GM21423 (cell line): ENCODE results near the gene ODC1.
"Not testable (repeated sequence)": the region's sequence is repeated elsewhere in the genome, so short reads cannot be mapped to it uniquely, and the experiment has no call there.

ENCODE experiments used
- ATAC-seq: cut with Tn5 transposase; IDR thresholded peaks from one replicate; pipeline ENCODE4 v1.9.1; 2021; ENCODE audit warnings: mild to moderate bottlenecking, moderate library complexity; ENCODE audit not compliant: unreplicated experiment

The ODC1 gene

DNA sequence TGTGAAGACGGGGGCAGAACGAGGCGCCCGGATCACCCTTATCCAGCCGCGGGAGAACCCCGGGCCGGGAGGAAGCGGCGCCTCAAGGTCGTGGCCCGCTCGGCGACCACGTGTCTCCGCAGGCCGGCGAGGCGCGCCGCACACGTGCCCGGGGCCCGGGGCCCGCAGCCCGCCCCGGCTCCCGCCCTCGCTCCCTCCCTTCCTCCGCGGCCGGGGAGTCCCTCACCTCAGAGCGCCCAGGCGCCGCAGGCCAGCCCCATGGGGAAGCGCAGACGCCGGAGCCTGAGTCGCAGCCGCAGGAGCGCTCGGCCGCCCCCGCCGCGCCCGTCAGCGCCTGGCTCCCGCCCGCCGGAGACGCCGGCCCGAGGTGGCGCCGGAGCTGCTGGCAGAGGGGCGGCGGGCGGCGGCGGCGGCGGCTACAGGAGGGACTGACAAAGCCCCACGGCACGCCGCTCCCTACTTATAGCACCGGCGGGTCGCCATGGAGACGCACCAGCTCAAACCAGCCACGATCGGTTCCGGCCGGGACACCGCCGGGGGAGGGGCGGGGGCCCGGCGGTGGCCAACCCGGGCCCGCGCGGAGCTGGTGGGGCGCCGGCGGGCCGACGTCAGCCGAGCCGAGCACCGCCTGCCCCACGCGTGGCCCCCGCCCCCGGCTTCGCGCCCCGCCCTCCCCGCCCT, at the start of gene ODC1:
Gene ODC1, minus strand, starts transcription at position 433 of the 681 bp plus-strand sequence. CDS start 3,295 bp downstream, outside the sequence.
- ATAC-seq, result peak; percentile 66

- ATAC-seq, result no peak
These were observed 49.7 kb upstream of the ODC1 start for GRCh38 chr2:10497797-10498251.

- ATAC-seq, result no peak
These were observed 47.8 kb upstream of the ODC1 start for GRCh38 chr2:10495988-10496313.

- ATAC-seq, result no peak
These were observed 47.3 kb upstream of the ODC1 start for GRCh38 chr2:10495311-10495987.

DNA sequence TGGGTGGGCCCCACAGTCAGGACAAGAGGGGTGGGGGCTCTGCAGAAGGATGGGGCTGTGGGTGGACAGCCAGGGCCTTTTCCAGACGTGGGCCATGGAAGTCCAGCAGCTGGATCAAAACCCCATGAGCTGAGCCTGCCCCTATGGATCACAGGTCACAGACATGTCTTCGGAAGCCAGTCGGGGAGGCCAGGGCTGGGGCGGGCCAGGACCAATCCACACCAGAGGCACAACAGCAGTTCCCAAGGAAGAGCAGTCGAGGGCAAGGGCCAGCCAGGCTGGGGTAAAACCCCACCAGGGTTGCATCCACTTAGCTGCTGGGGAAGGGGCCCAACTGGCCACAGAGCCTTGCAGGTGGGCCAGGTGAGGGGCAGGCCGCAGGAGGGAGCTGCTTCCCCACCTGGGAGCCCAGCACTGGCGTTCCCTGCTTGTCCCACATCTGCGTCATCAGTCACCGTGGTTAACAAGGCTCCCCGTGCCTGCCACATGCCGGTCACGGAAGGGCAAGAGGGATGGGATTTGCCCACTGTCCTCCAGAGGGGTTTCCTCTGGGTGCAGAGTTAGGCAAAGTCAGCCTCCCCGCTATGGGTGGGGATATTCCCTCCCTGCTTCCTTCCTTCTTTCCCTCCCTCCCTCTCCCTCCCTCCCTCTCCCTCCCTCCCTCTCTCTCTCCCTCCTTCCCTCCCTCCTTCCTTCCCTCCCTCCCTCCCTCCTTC, 46.4 kb upstream of the ODC1 start:
- ATAC-seq, result no peak

DNA sequence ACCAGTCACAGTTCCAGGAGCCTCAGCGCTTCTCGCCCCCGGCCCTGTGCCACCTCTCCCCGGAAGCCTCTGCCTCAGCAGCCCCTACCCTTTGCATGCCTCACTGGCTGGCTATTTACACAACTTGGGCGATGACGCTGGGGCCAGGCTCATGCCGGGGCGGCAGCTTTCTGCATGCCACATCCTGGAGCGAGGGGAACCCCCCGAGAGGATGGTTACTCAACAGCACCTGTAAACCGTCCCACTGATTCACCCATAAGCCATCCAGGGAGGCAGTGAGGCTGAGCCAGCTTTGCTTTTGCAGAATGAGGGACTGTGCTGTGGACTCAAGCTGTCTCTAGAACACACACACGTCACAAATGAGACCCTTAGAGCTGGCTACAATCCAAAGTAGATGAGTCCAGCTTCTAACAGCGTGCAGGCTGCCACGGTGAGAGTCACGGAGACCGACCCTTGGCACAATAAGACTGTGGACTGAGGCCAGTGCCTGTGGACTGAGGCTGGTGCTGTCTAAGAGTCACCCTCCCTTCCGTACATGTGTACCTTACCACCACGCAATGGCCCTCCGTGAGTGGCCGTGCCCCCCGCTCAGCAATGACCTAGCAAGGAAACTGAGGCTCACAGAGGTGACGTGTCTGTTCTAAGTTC, 45.6 kb upstream of the ODC1 start:
- peak; percentile 97 for ATAC-seq

DNA sequence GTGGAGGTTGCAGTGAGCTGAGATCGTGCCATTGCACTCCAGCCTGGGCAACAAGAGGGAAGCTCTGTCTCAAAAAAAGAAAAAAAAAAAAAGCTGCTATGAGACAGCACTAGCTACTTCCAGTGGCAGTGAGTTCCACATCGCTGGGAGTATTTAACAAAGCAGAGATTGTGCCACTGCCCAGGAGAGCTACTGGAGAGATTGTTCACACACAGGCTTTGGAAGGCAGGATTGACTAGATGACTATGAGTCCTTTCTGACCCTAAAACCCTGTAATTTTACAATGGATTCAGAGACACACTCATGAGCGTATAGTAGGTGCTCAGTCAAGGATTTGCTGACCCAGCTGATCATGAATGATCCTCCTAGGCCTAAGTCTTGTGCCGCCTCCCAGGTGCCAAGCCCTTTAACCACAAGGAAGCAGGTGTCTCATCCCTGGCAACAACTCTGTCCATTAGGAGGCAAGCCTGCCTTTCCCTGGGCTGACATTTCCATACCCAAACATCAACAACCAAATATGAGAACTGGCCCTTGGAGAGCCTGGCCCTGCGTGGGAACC, 45.0 kb upstream of the ODC1 start:
- ATAC-seq, result no peak

GRCh38 chr2:10490806-10491291, 42.7 kb upstream of the ODC1 start:
- ATAC-seq, result no peak

- ATAC-seq, result no peak
These were observed 41.9 kb upstream of the ODC1 start for GRCh38 chr2:10489842-10490555.

DNA sequence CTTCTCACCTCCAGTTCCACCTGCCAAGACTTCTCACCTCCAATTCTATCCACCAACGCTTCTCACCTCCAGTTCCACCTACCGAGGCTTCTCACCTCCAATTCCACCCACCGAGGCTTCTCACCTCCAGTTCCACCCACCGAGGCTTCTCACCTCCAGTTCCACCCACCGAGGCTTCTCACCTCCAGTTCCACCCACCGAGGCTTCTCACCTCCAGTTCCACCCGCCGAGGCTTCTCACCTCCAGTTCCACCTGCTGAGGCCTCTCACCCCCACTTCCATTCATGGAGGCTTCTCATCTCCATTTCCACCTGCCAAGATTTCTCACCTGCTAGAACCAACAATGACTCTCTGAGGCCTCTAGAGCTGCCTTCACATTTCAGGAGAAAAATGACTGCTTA, 40.0 kb upstream of the ODC1 start:
- not testable (repeated sequence) for ATAC-seq

DNA sequence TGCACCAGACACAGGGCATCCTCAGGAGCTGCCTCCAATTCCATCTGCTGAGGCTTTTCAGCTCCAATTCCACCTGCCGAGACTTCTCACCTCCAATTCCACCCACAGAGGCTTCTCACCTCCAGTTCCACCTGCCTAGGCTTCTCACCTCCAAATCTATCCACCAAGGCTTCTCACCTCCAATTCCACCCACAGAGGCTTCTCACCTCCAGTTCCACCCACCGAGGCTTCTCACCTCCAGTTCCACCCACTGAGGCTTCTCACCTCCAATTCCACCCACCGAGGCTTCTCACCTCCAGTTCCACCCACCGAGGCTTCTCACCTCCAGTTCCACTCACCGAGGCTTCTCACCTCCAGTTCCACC, 39.6 kb upstream of the ODC1 start:
- ATAC-seq, result not testable (repeated sequence)

DNA sequence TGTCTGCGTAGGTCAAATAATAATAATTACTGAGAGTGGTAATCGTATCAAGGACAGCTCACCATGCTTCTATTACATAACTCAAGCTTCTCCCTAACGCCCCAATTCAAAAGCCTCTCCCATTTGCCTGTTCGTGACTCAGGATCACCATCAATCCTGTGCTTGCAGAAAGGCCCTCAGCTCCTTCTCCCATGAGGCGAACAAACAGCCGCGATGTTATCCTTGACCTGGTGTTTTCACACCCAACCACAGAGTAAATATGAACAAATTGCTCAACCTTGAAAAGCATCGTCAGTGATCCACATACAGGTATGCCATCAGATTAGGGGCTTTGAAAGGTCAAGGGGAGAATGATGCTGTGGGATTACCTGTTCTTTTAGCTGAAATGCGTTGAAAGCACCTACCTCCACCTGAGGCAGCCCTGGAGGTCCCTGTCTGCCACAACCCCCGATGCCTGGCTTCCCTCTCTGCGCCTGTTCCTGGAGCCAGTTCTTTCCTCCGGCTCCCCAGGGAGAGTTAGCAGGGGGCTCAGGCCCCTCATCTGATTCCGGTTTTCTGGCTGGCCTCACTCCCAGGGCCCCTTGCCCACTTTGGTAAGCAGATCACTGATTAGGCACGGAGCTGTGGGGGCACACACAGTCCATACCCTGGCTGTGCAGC, 39.1 kb upstream of the ODC1 start:
- ATAC-seq, result no peak

GRCh38 chr2:10486601-10487079, 38.5 kb upstream of the ODC1 start:
- no peak for ATAC-seq

- ATAC-seq, result no peak
These were observed 38.0 kb upstream of the ODC1 start for GRCh38 chr2:10486091-10486490.

DNA sequence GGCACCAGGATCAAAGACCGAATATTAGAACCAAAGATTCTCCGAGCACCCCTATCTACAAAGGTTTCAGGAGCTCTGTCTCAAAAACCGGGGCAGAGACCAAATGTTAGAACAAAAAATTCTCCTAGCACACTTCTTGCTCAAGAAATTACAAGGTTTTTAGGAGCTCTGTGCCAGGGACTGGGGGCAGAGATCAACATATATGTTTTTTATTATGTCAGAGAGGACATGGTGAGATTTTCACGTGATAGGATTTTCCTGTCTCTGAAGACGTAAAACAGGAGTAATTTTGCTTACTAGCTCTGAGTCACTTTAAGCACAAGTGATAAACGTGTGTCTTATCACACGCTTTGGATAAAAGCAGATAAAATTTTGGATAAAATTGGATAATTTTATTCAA, 34.8 kb upstream of the ODC1 start:
- ATAC-seq, result no peak

DNA sequence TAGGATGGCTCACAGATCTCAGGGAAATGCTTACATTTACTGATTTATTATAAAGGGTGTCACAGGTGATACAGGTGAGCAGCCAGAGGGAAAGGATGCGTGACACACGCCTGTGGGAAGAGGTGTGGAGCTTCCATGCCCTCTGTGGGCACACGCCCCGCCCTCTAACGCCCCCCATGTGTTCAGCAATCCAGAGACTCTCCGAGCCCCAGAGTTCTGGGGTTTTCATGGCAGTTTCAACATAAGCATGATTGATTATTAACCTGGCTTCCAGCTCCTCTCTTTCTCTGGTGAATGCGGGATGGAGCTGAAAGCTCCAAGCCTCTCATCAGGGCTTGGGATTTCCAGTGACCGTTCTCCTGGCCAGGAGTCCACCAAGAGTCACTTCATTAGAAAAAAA, 34.3 kb upstream of the ODC1 start:
- no peak for ATAC-seq

GRCh38 chr2:10481666-10482157, 33.6 kb upstream of the ODC1 start:
- no peak for ATAC-seq

- ATAC-seq, result no peak
These were observed 33.0 kb upstream of the ODC1 start for GRCh38 chr2:10481055-10481665.

GRCh38 chr2:10480359-10480949, 32.3 kb upstream of the ODC1 start:
- ATAC-seq, result no peak
